Renal cortex interstitium (tissue), 11 donors: ENCODE data around the gene TDRD1. TPM values are rescaled to one million over a fixed set of nuclear protein-coding genes. Genes with fewer than 3 reads are reported as not detected.
A peak's percentile ranks its signal among the peaks of the same experiment; 100 is the strongest.

Source experiments
- DNase-seq, 11 donors: peaks; one replicate each; pipeline ENCODE4 v3.0.0-alpha.2; 2013; ENCODE audit warnings: low read depth in 9 of 11, low spot score in 4 of 11; ENCODE audit errors: extremely low read depth in 1 of 11
- polyA plus RNA-seq, 3 donors: library from polyadenylated mRNA; unstranded; fragments of 120-200 nt; gene quantifications; one replicate each; pipeline ENCODE4 v1.2.1, GENCODE V29; 2013; ENCODE audit not compliant: insufficient read length in 3 of 3

TDRD1 gene
- polyA plus RNA-seq, 3 donors = 0.03 to 0.06 TPM; not detected in 1

DNA sequence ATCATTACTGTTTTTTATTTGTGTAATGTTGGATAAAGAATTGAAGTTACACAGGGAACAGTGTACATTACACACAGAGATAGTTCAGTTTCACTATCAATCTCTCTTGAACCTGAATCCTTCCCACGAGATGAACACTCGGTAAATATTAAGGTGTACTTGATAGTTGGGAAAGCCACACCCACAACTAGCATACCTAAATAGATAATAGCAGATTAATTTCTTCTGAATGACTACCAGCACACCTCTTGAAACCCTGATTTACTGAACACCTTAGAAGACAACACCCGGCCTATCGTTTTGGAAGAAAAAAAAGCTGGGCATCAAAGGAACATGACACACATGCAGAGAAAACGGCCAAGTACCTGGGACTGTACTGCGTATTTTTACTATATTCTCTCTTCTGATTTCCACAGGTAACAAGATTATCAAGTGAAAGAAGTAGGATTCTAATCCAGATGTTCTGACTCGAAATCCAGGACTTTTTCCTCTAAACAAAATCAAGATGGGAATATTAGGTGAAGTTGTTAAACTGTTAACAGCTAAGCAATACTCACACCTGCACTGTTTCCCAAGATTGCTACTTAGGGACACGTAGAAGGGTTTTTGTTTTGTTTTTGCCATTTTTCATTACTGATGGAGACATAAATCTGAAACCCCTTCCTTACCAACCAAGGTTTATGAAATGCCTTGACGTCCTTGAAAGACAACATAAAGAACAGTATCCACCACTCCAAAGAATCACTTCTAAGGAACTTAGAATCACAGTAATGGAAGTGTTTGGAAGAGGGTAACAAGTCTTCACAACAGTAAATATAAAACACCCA lies 6.2 kb upstream of the TDRD1 start:
- no peak for DNase-seq

DNA sequence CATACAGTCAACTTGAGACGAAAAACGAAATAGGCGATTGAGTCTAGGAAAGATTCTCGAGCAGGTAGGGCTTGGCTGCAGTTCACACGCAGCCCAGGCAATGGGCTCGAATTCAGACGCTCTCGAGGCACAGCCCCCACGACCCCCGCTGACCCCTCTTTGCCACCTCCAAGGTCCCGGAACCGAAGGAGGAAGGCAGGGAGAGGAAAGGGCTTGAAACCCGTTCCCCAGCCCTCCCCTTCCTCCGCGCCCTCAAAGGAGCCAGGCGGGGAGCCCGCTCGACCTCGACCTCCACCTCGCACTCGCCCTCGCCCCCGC lies 5.6 kb upstream of the TDRD1 start:
- DNase-seq = peak in 2 of 11 donors; percentile 7 to 39

DNA sequence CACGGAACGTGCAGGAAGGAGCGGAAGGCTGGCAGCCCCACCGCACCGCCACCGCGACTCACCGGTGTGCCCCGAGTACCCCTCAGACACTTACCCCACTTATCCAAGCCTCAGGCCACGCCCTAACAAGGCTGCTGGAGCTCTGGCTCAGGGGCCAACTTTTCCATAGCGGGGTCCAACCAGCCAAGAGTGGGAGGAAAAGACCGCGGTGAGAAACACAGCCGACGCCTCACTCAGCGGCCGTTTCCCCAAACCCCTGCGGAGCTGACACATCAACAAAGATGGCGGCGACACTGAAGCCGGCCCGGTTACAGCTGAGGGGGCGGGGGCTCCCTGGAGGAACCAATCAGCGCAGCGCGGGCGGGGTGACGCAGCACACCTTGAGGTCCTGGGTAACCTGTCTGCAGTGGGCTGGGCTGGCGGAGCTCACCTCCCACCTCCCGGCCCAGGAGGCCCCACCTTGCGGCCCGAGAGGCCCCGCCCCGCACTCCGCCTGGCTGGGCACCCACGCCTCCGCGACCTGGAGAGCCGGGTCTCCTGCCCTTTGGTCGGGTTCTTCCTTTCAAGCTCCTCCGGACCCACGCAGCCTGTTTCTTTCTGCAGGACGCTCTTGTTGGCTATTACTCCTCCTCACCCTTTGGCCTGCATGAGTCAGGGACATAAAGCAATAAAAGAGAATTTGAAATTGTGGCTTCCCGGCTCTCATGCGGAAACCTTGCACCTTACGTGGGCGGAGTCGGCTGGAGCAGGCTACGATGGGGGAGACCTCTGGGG lies 5.0 kb upstream of the TDRD1 start, which contains the start of gene CCDC186:
Gene CCDC186, minus strand, starts transcription at position 283 of the 774 bp plus-strand sequence. CDS start 10,935 bp downstream, outside the sequence.
- DNase-seq = peak; percentile 78 to 94 (median 89)

DNA sequence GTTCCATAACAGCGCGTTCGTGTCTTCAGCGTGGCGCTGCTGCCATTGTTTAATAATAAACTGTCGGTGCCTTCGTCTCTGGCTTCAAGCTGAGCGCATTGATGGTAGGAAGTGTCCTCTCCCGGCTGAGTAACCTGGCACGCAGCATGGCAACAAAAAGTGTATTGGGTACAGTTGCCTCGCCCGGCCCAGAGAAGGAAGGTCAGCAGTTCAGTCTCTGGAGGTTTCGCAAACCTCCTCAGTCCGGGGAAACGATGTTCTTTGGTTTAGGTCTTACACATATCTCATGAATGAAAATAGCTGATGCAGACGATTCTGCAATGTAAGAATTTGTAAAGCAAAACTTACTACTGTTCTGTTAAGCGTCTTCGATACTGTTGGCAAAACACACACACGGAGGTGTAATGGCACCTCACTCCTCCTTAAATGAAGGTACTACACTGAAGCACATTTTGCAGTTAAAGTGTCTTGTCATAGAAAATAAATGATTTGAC lies 4.4 kb upstream of the TDRD1 start:
- DNase-seq = peak in 1 of 11 donors; percentile 22

DNA sequence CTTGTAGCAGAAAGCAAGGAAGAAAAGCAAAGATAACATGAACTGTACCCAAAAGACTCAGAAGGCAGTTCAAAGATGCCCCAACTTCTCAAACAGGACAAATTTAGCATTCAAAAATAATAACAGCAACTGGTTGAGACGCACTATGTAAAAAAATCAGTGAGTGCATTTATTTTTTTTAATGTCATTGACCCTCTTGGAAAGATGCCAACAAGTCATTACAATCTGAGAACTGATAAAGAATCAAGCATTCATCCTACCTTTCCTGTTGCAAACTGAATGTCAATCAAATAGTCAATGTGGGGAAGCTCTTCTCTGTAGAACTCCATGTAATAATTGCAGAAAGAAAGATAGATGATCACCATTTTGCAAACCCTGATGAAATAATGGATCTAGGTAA lies 3.5 kb upstream of the TDRD1 start:
- DNase-seq = no peak

DNA sequence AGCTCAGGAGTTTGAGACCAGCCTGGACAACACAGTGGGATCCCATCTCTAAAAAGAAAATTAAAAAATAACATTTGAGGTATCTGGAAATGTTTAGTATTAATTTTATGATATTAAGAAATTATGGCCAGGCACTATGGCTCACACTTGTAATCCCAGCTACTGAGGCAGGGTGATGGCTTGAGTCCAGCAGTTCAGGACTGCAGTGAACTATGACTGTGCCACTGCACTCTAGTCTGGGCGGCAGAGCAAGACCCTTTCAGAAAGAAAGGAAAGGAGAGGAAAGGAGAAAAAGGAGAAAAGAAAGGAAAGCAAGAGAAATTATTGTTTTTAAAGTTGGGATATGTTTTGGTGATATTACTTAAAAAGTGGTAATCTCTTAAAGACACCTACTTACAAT lies 2.6 kb upstream of the TDRD1 start:
- DNase-seq = no peak

DNA sequence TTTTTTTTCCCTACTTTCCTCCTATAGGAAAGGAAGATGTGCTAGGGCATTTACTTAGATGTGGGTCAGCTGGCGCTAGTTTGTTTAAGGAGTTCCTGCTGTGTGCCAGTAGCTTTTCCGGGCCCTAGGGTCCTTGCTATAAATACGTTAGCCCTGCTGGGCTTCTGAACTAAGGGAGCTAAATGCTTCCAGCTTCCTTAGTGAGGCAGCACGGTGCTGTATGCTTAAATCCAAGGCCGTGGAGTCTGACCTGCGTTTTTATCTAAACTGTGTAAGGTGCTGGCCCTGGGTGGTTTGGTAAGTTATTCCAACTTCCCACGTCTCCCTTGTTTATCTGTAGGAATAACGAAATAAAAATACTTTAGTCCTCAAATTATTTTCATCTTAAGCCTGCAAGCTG lies 594 bp downstream of the TDRD1 start:
- DNase-seq = no peak

DNA sequence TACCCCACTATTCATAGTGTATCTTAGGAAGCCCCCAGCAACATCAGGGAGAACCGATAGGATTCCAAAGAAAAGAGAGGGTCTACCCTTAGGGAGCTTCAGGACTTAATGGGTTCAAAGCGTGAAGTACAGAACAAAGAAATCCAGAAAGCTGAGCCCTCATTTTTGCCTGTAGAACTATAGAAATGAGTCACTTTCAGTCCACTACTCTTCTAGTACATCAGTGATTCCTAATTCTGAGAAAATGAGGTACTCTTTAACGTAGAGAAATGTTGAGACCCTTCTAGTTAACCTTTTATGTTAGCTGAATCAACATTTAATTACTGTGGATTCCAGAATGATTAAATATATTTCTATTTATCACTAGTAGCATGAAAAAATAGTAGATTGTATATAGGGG lies 1.8 kb downstream of the TDRD1 start:
- no peak for DNase-seq

DNA sequence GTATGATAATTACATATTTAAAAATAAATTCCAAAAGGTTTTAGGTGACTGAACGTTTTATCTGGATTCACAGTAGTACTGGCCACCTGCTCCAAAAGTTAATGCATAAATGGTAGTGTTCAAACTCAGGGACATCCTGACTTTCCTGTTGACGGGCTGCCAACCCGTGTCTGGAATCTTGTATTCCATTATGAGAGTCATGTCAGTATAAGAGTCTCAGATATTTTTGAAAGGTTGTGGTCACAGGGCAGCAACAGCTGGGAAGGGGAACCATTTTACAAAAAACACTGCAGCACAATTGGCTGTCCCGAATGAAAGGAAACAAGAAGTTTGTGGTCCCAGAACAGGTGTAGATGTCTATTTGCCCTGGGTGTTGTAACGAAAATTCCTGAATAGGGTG lies 2.8 kb downstream of the TDRD1 start:
- no peak for DNase-seq

DNA sequence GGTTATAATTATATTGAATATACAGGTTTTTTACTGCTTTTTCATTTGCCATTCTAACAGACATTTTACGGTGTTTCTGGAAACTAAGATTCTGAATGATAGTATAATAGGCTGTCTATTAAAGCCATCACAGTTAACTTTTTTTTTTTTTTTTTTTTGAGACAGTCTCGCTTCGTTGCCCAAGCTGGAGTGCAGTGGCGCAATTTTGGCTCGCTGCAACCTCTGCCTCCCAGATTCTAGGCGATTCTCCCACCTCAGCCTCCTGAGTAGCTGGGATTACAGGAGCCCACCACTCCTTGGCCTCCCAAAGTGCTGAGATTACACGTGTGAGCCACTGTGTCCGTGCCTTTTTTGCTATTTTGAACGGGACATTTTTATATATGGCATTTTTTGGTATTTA lies 4.4 kb downstream of the TDRD1 start:
- DNase-seq = no peak

DNA sequence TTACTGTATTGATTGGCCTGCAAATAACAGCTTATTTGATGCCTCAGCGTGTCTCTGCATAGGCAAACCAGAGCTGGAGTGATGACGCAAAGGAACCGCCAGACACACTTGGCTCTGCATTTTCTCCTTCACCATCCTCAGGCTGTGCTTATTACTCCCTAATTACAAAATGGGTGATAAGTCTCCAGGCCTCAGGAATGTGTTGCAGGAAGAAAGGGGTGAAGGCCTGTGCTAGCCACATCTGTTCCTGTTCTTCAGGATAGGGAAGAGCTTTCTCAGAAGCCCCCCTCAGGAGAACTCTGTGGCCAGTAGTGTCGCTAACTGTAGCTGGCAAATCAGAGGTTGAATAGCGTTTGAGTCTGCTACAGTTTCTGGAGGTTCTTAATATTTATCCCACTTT lies 5.1 kb downstream of the TDRD1 start:
- DNase-seq = no peak

DNA sequence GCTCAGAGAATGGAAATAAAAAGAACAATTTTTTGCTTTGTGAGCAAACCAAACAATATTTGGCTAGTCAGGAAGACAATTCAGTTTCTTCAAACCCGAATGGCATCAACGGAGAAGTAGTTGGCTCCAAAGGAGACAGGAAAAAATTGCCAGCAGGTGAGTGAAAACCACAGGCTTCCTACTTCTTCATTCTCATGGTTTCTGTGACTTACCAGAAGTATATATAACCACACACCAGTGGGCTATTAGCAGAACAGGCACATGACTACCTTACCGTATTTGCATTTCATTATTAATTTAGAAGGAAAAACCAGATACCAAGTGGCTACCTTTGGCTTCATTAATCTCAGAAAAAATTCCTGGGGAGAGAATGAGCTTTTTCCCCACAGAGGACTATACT lies 8.8 kb downstream of the TDRD1 start:
- no peak for DNase-seq

DNA sequence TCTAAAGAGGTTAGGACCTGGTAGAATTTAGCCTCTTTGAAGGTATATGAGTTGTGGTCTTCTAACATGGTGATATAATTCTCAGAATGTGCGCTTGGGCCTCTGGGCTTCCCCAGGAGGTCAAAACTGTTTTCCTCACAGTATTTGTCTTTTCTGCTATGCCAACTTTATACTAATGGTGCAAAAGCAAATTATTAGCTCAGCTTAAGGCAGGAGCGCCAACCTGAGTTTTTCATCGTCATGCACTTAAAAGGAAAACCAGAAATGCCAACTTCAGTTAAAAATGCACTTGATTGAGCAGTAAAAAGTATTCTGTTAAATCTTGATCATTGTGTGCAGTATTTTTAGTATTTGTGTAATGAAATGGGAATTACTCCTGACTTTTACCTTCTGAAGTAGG lies 9.7 kb downstream of the TDRD1 start:
- DNase-seq = no peak

DNA sequence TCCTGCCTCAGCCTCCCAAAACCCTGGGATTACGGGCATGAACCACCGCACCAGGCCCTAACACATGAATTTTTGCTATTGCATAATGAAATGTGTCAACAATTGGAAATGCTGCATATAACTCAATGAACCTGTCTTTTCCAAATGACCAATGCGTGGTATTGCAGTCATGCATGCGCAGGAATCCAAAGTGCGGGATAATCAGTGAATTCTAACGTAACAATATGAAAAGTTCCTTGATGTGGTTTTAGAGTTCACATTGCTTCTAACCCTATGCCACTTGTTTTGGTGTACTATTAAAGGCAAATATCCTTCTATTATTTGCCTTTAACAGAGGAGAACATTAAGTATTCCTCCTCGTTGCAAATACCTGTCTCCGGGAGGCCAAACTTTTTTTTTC lies 10.5 kb downstream of the TDRD1 start:
- no peak for DNase-seq

DNA sequence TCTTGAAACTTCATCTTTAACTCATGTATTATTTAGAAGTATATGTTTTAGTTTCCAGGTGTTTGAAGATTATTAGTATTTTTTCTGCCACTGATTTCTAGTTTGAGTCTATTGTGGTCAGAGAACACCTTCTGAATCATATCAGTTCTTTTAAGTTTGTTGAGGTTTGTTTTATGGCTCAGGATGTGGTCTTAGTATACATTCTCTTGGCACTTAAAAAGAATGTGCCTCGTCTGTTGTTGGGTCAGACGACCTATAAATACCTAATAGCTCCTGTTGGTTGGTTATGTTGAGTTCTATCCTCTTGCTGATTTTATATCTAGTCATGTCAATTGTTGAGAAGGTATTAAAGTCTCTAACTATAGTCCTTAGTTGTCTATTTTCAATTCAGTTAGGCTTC lies 15.9 kb downstream of the TDRD1 start:
- DNase-seq = no peak

DNA sequence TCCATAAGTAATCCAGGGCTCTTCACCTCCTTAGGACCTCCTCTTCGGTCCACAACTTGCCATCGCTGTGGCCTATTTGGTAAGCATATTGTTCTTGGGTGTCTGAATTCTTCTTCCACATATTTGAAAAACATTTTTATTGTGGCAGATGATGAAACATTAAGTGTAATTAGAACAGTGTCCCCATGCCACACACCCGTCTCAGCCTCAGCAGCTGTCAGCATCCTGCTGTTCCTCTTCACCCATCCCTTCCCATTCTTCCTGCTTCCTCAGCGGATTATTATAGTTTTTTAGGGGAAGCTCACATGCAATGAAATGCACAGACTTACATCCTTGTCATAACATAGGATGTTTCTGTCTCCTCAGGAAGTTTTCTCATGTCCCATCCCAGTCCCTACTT lies 20.1 kb downstream of the TDRD1 start:
- DNase-seq = no peak

DNA sequence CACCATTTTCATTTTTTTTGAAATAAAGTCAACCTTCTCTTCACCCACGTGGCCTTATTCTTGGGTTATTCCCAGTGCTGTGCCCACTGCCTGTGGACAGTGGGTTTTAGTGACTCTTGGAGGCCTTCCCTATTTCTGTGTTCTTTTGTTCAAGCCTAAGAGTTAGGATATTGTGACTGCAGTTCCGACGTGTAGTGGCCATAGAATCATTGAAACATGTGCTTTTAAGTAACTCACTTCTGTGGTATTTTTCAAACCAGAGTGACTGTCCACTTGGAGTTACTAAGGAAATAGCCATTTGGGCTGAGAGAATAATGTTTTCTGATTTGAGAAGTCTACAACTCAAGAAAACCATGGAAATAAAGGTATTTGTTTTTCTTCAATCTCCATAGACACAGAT lies 23.7 kb downstream of the TDRD1 start:
- no peak for DNase-seq

DNA sequence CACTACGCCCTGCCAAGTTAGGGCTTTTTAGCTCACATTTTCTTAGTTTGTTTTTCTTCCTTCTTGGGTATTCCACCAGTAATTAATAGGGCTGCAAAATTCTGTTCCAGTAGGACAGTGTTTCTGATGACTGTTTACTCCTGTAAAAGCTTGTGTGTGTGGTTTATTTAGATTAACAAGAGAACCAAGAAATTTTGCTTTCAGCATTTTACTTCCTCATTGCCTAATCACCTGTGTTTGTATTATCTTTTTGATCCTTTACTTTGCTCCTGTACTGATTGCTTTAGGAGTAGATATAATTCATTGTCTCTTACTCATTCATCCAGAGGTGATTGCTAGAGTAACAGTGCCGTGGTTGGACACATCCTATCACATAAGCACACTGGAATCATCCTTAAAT lies 27.7 kb downstream of the TDRD1 start:
- DNase-seq = no peak

DNA sequence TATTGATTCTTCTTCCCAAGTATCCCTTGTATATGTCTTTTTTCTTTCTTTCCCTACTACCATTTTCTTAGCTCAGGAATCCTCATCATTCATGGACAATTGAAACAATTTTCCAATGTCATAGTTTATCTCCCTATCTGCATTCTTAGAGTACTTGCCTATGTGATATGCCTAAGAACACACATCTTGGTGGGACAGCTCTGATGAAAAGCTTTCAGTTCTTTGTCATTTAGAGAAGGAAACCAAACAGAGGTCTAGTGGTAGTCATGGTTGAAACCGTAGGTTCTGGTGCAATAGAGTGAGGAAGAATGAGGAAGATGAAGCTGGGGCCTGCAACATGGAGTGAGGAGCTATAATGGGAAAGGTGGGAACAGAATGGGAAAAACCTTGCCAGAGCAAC lies 28.2 kb downstream of the TDRD1 start:
- DNase-seq = no peak

DNA sequence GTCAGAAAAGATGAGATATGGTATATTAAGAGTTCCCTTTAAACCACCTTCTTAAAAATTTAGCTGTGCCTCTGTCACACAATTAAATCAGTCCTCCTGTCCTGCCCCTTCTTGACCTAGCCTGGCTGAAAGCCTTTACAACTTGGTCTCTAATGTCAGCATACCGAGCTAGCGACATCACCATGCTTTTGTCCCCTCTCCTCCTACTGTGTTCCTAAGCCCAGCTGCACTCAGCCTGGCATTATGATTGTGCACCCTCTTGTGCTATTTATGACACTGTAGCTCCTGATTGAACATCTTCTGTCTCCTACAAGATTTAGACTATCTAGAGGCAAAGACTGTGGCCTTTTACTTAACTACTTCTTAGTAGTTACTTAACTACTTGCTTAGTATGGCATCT lies 29.2 kb downstream of the TDRD1 start:
- no peak for DNase-seq
